Neural cell (in vitro differentiated cells): ENCODE data around the gene CYB5A. TPM values are rescaled to one million over a fixed set of nuclear protein-coding genes. Genes with fewer than 3 reads are reported as not detected.

ENCODE experiments used
- H2AFZ ChIP-seq: fragments of 200-600, 300-800 bp; sonication (generic), shearing (Covaris generic); 2 replicates; pipeline ENCODE4 v1.6.0; 2014; ENCODE audit warnings: low read depth, mild to moderate bottlenecking, antibody characterized with exemption, low read length, moderate library complexity
- H3F3A ChIP-seq: fragments of 200-600 bp; shearing (Covaris generic); 2 replicates; pipeline ENCODE4 v1.6.1; 2016; ENCODE audit warnings: mild to moderate bottlenecking, moderate library complexity, mixed read lengths, antibody characterized with exemption, low read length; ENCODE audit not compliant: insufficient read depth, poor library complexity, severe bottlenecking
- H3K27ac ChIP-seq: fragments of 200-600, 300-800 bp; sonication (generic), shearing (Covaris generic); 2 replicates; pipeline ENCODE4 v1.5.1; 2014; ENCODE audit warnings: mild to moderate bottlenecking, low read length, moderate library complexity
- H3K27me3 ChIP-seq: fragments of 300-800, 200-600 bp; sonication (generic), shearing (Covaris generic); 2 replicates; pipeline ENCODE4 v1.6.0; 2014; ENCODE audit warnings: mild to moderate bottlenecking, low read depth, low read length, moderate library complexity; ENCODE audit not compliant: insufficient read depth
- H3K36me3 ChIP-seq: fragments of 300-800, 200-600 bp; sonication (generic), shearing (Covaris generic); 2 replicates; pipeline ENCODE4 v1.5.1; 2014; ENCODE audit warnings: mild to moderate bottlenecking, antibody characterized with exemption, low read length, moderate library complexity; ENCODE audit not compliant: insufficient read depth
- H3K4me2 ChIP-seq: fragments of 300-800, 200-600 bp; sonication (generic), shearing (Covaris generic); 2 replicates; pipeline ENCODE4 v1.6.0; 2014; ENCODE audit warnings: mild to moderate bottlenecking, low read length
- H3K4me3 ChIP-seq: fragments of 300-800, 200-600 bp; sonication (generic), shearing (Covaris generic); 2 replicates; pipeline ENCODE4 v1.5.1; 2014; ENCODE audit warnings: mild to moderate bottlenecking, low read length, moderate library complexity
- H3K79me2 ChIP-seq: fragments of 200-600 bp; shearing (Covaris generic); replicated peaks from 2 replicates; pipeline ENCODE4 v1.6.0; 2014; ENCODE audit warnings: mild to moderate bottlenecking, low read length, moderate library complexity; ENCODE audit not compliant: insufficient read depth
- H3K9ac ChIP-seq: fragments of 300-800, 200-600 bp; sonication (generic), shearing (Covaris generic); 2 replicates; pipeline ENCODE4 v1.6.1; 2016; ENCODE audit warnings: mild to moderate bottlenecking, low read length, mixed read lengths
- H3K9me2 ChIP-seq: fragments of 200-600 bp; shearing (Covaris generic); 2 replicates; pipeline ENCODE4 v1.6.1; 2016; ENCODE audit warnings: mild to moderate bottlenecking, low read length, mixed read lengths; ENCODE audit not compliant: insufficient read depth
- H3K9me3 ChIP-seq: fragments of 200-600, 300-800 bp; sonication (generic), shearing (Covaris generic); 2 replicates; pipeline ENCODE4 v1.6.1; 2016; ENCODE audit warnings: mild to moderate bottlenecking, mixed run types, low read length, moderate library complexity, mixed read lengths
- H4K20me1 ChIP-seq: fragments of 200-600 bp; shearing (Covaris generic); 2 replicates; pipeline ENCODE4 v1.6.1; 2016; ENCODE audit warnings: mild to moderate bottlenecking, mixed run types; ENCODE audit not compliant: insufficient read depth
- EP300 ChIP-seq: fragments of 450-650 bp; conservative IDR thresholded peaks from 2 replicates; pipeline ENCODE4 v1.6.1; 2014; ENCODE audit warnings: antibody characterized with exemption, mild to moderate bottlenecking, moderate library complexity; ENCODE audit not compliant: poor library complexity, severe bottlenecking
- EZH2 ChIP-seq: fragments of 200-600, 300-800 bp; shearing (Covaris generic), sonication (generic); IDR thresholded peaks from 2 replicates; pipeline ENCODE4 v1.6.1; 2014; ENCODE audit warnings: antibody characterized with exemption, low read length, borderline replicate concordance, mild to moderate bottlenecking; ENCODE audit not compliant: insufficient read depth, poor library complexity, severe bottlenecking
- MXI1 ChIP-seq: fragments of 450-650 bp; conservative IDR thresholded peaks from 2 replicates; pipeline ENCODE4 v1.6.1; 2014; ENCODE audit warnings: antibody characterized with exemption, mild to moderate bottlenecking; ENCODE audit not compliant: poor library complexity, severe bottlenecking
- POLR2AphosphoS5 ChIP-seq: IDR thresholded peaks from 2 replicates; pipeline ENCODE4 v1.6.1; 2012
- RAD21 ChIP-seq: fragments of 450-650 bp; conservative IDR thresholded peaks from 2 replicates; pipeline ENCODE4 v1.6.1; 2014; ENCODE audit warnings: antibody characterized with exemption, mild to moderate bottlenecking, moderate library complexity
- SMC3 ChIP-seq: fragments of 450-650 bp; conservative IDR thresholded peaks from 2 replicates; pipeline ENCODE4 v1.6.1; 2014; ENCODE audit warnings: antibody characterized with exemption, mild to moderate bottlenecking, moderate library complexity; ENCODE audit not compliant: poor library complexity
- TAF1 ChIP-seq: IDR thresholded peaks from 2 replicates; pipeline ENCODE4 v1.6.1; 2012; ENCODE audit warnings: low read depth
- polyA plus RNA-seq: library from polyadenylated mRNA; depleted of rRNA; stranded (reverse); fragments of >200 nt; gene quantifications from 2 replicates; pipeline ENCODE4 v1.2.3, GENCODE V29; 2014
- TF ChIP-seq, protein P1 (sequence below): fragments of 450-650 bp; IDR thresholded peaks from 2 replicates; pipeline ENCODE4 v1.5.1; 2014; ENCODE audit warnings: antibody characterized with exemption, mild to moderate bottlenecking, moderate library complexity; ENCODE audit not compliant: poor library complexity, severe bottlenecking
- TF ChIP-seq, protein P2 (sequence below): IDR thresholded peaks from 2 replicates; pipeline ENCODE4 v1.6.1; 2012; ENCODE audit warnings: borderline replicate concordance

The CYB5A gene
- polyA plus RNA-seq, 1 donor from 2014 or later, result 35.4 TPM

DNA sequence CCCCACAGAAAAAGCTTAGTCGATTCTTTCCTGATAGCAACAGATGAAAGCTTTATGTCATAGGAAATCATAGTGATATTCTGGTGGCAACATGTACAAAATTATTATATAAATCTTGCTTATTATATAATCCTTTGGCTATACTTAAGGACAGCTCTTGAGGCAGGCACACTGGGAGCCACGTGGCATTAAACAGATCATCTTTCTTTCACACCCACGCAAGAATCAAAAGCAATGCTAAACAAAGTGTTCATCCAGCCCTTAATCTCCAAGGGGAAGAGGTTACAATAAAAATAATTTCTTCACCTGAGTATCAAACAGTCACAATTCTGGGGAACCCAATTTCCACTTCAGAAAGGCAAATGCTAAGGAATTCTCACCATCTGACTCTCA, 57.8 kb downstream of the CYB5A start:
- H3K9ac ChIP-seq, result no peak overlapping the region
- TF ChIP-seq EZH2 (no peak), TAF1 (no peak), SMC3 (no peak), EP300 (no peak), MXI1 (no peak), RAD21 (no peak)
- TF ChIP-seq, protein P1, sequence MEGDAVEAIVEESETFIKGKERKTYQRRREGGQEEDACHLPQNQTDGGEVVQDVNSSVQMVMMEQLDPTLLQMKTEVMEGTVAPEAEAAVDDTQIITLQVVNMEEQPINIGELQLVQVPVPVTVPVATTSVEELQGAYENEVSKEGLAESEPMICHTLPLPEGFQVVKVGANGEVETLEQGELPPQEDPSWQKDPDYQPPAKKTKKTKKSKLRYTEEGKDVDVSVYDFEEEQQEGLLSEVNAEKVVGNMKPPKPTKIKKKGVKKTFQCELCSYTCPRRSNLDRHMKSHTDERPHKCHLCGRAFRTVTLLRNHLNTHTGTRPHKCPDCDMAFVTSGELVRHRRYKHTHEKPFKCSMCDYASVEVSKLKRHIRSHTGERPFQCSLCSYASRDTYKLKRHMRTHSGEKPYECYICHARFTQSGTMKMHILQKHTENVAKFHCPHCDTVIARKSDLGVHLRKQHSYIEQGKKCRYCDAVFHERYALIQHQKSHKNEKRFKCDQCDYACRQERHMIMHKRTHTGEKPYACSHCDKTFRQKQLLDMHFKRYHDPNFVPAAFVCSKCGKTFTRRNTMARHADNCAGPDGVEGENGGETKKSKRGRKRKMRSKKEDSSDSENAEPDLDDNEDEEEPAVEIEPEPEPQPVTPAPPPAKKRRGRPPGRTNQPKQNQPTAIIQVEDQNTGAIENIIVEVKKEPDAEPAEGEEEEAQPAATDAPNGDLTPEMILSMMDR, result no peak
- TF ChIP-seq, protein P2, sequence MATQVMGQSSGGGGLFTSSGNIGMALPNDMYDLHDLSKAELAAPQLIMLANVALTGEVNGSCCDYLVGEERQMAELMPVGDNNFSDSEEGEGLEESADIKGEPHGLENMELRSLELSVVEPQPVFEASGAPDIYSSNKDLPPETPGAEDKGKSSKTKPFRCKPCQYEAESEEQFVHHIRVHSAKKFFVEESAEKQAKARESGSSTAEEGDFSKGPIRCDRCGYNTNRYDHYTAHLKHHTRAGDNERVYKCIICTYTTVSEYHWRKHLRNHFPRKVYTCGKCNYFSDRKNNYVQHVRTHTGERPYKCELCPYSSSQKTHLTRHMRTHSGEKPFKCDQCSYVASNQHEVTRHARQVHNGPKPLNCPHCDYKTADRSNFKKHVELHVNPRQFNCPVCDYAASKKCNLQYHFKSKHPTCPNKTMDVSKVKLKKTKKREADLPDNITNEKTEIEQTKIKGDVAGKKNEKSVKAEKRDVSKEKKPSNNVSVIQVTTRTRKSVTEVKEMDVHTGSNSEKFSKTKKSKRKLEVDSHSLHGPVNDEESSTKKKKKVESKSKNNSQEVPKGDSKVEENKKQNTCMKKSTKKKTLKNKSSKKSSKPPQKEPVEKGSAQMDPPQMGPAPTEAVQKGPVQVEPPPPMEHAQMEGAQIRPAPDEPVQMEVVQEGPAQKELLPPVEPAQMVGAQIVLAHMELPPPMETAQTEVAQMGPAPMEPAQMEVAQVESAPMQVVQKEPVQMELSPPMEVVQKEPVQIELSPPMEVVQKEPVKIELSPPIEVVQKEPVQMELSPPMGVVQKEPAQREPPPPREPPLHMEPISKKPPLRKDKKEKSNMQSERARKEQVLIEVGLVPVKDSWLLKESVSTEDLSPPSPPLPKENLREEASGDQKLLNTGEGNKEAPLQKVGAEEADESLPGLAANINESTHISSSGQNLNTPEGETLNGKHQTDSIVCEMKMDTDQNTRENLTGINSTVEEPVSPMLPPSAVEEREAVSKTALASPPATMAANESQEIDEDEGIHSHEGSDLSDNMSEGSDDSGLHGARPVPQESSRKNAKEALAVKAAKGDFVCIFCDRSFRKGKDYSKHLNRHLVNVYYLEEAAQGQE, result no peak

GRCh38 chr18:74230922-74231714, 60.6 kb downstream of the CYB5A start:
- Histone ChIP-seq H2AFZ (no peak overlapping the region), H3F3A (no peaks in the 10 kb centered on the region), H3K27me3 (no peaks in the 10 kb centered on the region), H3K27ac (no peak overlapping the region), H3K79me2 (no peaks in the 10 kb centered on the region), H3K36me3 (no peaks in the 10 kb centered on the region), H3K9me2 (no peaks in the 10 kb centered on the region), H3K4me2 (no peak overlapping the region), H3K9ac (no peak overlapping the region), H3K9me3 (no peaks in the 10 kb centered on the region), H4K20me1 (no peaks in the 10 kb centered on the region), H3K4me3 (no peak overlapping the region)
- no peak for TF ChIP-seq EP300
- TF ChIP-seq, protein P2, result no peak
- TF ChIP-seq MXI1, result no peak
- TF ChIP-seq SMC3, result no peak
- TF ChIP-seq, protein P1, result no peak
- no peak for TF ChIP-seq EZH2
- no peak for TF ChIP-seq POLR2AphosphoS5
- TF ChIP-seq RAD21, result no peak
- no peak for TF ChIP-seq TAF1

More for the DNA sequence above, 57.8 kb downstream of the CYB5A start:
- Histone ChIP-seq H3K27ac (no peak overlapping the region), H2AFZ (no peak overlapping the region), H3K79me2 (no peaks in the 10 kb centered on the region), H3K4me2 (no peak overlapping the region), H3K9me3 (no peaks in the 10 kb centered on the region), H3F3A (no peaks in the 10 kb centered on the region), H3K9me2 (no peaks in the 10 kb centered on the region), H3K36me3 (no peaks in the 10 kb centered on the region), H3K4me3 (no peak overlapping the region), H4K20me1 (no peaks in the 10 kb centered on the region), H3K27me3 (no peaks in the 10 kb centered on the region)
